Measurements from ENCODE around the gene FCRLA. TPM values are rescaled to one million over a fixed set of nuclear protein-coding genes. Genes with fewer than 3 reads are reported as not detected.

Gene FCRLA, protein sequence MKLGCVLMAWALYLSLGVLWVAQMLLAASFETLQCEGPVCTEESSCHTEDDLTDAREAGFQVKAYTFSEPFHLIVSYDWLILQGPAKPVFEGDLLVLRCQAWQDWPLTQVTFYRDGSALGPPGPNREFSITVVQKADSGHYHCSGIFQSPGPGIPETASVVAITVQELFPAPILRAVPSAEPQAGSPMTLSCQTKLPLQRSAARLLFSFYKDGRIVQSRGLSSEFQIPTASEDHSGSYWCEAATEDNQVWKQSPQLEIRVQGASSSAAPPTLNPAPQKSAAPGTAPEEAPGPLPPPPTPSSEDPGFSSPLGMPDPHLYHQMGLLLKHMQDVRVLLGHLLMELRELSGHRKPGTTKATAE
- total RNA-seq: under 0.01 and 0.16 TPM in 2 replicates

DNA sequence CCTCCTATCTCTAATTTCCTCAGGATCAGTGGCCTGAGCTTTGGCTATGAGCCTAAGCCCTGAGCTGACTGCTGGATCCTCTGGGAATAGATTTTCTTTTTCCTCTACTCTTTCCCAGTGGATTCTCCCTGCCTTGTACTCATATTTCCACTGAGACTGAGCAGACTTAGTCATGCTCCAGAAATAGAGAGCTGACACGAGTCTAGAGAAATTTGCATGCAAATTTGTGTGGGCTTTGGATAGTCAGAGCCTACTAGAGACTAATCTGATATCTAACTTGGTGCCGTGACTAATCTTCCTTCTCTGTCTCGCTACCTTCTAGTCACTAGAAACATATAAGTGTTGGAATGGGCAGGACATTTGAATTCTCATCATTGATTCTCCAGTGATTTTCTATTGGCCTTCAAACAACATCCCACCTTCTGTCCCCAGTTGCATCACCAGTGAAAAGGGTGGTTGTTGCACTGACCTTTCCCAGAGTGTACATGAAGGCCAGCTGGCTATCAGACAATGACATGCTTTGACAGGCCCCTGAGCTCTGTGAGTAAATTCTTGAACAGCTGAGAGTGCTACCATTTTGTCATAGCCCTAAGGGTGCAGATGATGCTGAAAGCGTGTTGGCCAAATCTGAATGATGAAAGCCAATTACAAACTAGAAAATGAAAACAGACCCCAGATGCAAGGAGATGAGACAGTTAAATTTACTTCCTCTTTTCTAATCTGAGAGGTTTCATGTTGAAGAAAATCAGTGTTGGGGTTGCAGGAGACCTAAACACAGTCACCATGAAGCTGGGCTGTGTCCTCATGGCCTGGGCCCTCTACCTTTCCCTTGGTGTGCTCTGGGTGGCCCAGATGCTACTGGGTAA lies at the start of gene FCRLA:
Gene FCRLA, plus strand, starts transcription at position 748 of the 866 bp plus-strand sequence. Its CDS starts 36 bp downstream, at position 784.

DNA sequence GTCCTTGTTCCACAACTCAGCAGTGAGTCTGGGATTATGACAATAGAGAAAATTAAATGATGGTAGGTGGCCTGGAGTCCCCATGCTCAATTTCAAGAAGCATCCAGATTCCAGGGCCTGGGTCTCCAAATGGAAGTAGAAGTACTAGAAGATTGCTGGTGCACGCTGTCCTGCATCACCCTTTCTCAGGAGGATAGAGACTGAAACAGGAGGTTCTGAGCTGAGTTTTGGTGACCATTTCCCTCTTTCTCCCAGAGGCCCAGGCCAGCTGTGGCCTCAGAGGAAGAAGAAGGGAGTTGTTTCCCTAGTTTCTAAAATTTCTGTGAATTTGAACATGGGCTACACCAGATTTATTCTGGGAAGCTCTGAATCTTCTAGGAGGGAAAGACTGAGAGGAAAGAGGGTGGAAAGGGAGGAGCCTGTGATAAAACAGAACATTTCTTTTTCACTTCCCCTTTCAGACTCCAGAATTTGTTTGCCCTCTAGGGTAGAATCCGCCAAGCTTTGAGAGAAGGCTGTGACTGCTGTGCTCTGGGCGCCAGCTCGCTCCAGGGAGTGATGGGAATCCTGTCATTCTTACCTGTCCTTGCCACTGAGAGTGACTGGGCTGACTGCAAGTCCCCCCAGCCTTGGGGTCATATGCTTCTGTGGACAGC lies 44.2 kb upstream of the FCRLA start, which contains the start of gene FCGR2B:
Gene FCGR2B, plus strand, starts transcription at position 460 of the 656 bp plus-strand sequence. Its CDS starts 99 bp downstream, at position 559.

DNA sequence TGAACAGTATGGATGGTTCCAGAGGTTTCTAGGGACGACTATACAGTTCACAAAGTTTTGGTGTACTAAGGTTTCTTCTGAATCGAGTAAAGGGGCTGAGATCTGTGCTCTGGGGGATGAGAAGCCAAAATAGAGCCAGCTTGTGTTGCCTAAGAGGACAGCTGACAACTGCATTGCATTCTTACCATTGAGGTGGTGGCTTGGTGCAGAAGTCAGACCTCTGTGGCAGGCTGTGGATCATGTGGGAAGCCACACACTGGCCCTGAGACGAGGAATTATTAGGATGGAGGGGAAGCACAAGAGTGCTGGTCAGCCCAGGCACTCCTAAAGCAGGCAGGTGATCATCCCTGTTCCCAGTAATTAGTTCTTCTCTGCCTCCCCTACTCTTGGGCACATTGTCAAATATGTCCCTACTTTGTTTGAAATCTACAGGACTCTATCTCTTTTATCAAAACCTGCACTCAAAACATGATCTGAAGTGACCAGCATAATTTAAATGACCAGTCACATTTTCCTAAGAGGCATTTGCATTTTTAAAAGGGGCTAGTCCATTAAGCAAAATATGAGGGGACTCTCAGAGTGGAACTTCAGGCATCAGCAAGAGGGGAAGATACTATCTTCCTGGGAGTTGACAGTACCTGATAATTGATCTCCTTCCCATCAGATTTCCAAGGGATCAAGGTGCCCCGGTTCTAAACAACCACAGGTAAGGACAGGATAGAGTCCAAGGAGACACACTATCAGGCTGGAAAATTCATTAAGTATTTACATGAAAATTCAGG lies 14.1 kb downstream of the FCRLA start, which contains the start of gene FCRLB:
Gene FCRLB, plus strand, starts transcription at position 589 of the 782 bp plus-strand sequence. CDS start 1,129 bp downstream, outside the sequence.

DNA sequence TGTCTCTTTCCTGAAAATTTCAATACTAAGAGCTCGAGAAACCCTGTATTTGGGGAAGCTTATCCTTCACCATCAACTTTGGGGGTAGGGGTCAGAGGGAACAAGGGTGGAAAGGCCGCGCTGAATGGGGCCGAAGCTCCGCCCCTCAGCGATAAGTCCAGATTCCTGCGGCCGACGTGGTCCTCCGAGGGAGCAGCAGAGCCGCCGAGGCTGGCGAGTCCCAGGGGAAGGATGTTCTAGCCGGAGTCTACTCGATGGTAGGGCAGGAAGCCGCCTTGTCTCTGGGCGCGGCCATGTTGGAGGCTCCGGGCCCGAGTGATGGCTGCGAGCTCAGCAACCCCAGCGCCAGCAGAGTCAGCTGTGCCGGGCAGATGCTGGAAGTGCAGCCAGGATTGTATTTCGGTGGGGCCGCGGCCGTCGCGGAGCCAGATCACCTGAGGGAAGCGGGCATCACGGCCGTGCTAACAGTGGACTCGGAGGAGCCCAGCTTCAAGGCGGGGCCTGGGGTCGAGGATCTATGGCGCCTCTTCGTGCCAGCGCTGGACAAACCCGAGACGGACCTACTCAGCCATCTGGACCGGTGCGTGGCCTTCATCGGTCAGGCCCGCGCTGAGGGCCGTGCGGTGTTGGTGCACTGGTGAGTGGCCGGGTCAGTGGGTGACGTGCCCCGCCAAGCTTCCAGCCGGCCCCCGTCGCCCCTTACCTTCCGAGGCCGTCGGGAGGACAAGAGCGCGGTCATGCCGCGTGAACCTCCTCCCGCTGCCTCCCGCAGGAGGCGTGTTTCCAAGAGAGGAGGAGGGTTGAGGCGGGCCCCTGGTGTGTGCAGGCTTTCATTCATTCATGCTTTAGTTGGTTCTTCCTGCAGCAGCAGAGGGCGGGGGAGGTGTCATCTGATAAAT lies 42.7 kb downstream of the FCRLA start, which contains the start of gene DUSP12:
Gene DUSP12, plus strand, starts transcription at position 278 of the 899 bp plus-strand sequence. Its CDS starts 16 bp downstream, at position 294.

Other genes with a start within 250 kb of the FCRLA start
- 0.76 TPM in 1 of 2 replicates, not detected in the other for gene FCGR2A, start 201.8 kb upstream of the FCRLA start, total RNA-seq
- gene HSPA6, start 182.7 kb upstream of the FCRLA start, total RNA-seq: 0.13 and 0.33 TPM in 2 replicates
- not detected in 2 replicates for gene FCGR3A, start 157.4 kb upstream of the FCRLA start, total RNA-seq
- gene FCGR3B, start 76.1 kb upstream of the FCRLA start, total RNA-seq: not detected in 2 replicates
- gene FCGR2B, start 44.1 kb upstream of the FCRLA start, total RNA-seq: not detected in 2 replicates
- 2.6 and 6.8 TPM in 2 replicates for gene FCRLB, start 14.3 kb downstream of the FCRLA start, total RNA-seq
- 24.1 and 31.1 TPM in 2 replicates for gene DUSP12, start 42.6 kb downstream of the FCRLA start, total RNA-seq
- gene ATF6, start 59.1 kb downstream of the FCRLA start, total RNA-seq: 17.1 and 18.9 TPM in 2 replicates